Thyroid gland (tissue), 4 donors: Measurements from ENCODE around the gene SECTM1.

ENCODE experiments used
- CTCF ChIP-seq, 6 experiments: fragments of 200-600 bp in 3 of 6; fragments of 450-650 bp in 3 of 6; sonication (generic) in 3 of 6; IDR thresholded peaks; one replicate each; pipeline ENCODE4 v1.5.1; 2016 to 2019; ENCODE audit warnings: antibody characterized with exemption in 6 of 6, mild to moderate bottlenecking in 2 of 6, inconsistent platforms in 1 of 6, moderate library complexity in 1 of 6
- POLR2A ChIP-seq, 2 donors: fragments of 450-650 bp; IDR thresholded peaks; one replicate each; pipeline ENCODE4 v1.6.1; 2017; ENCODE audit warnings: antibody characterized with exemption in 2 of 2, mild to moderate bottlenecking in 2 of 2, moderate library complexity in 1 of 2

- TF ChIP-seq CTCF (IDR thresholded peaks at IDR 0.05) (no peak), POLR2A (IDR thresholded peaks at IDR 0.05) (no peak)
These were observed 11.8 kb upstream of the SECTM1 start for GRCh38 chr17:82345151-82345976.
